B cell (primary cell): Measurements from ENCODE around the gene BID. TPM values are rescaled to one million over a fixed set of nuclear protein-coding genes. Genes with fewer than 3 reads are reported as not detected.

ENCODE experiments used
- ATAC-seq: fragments of 200-7000 bp; cut with Tn5 transposase; one replicate; pipeline ENCODE4 v1.10.0; 2021; ENCODE audit warnings: low read depth, mild to moderate bottlenecking, moderate number of reproducible peaks, moderate library complexity
- CTCF ChIA-PET: fragments of 350-600 bp; sonication (Branson Sonifier 250); formaldehyde crosslinking; loops from one replicate; lab custom pipeline; 2021; ENCODE audit warnings: antibody characterized with exemption, inconsistent platforms; lab: Charles Lee
- POLR2A ChIA-PET: fragments of 350-600 bp; sonication (Branson Sonifier 250); formaldehyde crosslinking; loops from one replicate; lab custom pipeline; 2021; ENCODE audit warnings: antibody characterized with exemption; lab: Charles Lee
- DNase-seq: peaks from one replicate; pipeline ENCODE4 v3.0.0; 2013
- H2AFZ ChIP-seq: 2 replicates; pipeline ENCODE4 v1.6.1; 2012; ENCODE audit warnings: mild to moderate bottlenecking, low read depth, low read length; ENCODE audit not compliant: insufficient read depth, poor library complexity, severe bottlenecking
- H3K27ac ChIP-seq, 2 donors: 1 replicate in 1 of 2; 2 replicates in 1 of 2; pipeline ENCODE4 v1.5.1; 2012 to 2013; ENCODE audit warnings: low read length in 2 of 2, mild to moderate bottlenecking in 2 of 2, moderate library complexity in 1 of 2
- H3K27me3 ChIP-seq, 4 experiments: fragments of 200-600 bp in 1 of 4; sonication (generic) in 1 of 4; replicated peaks in 1 of 4; 1 replicate in 2 of 4; 2 replicates in 2 of 4; pipeline versions ENCODE4 v1.6.1 to v1.7.0; 2013 to 2016; ENCODE audit warnings: low read length in 3 of 4, mild to moderate bottlenecking in 2 of 4, mixed read lengths in 1 of 4, moderate library complexity in 1 of 4; ENCODE audit not compliant: insufficient read depth in 4 of 4, control insufficient read depth in 3 of 4; ENCODE audit errors: control extremely low read depth in 1 of 4
- H3K36me3 ChIP-seq, 2 experiments: replicated peaks in 1 of 2; 1 replicate in 1 of 2; 2 replicates in 1 of 2; pipeline versions ENCODE4 v1.6.1 to v1.7.1; 2013; ENCODE audit warnings: low read length in 1 of 2; ENCODE audit not compliant: insufficient read depth in 2 of 2, control insufficient read depth in 1 of 2; ENCODE audit errors: control extremely low read depth in 1 of 2, extremely low read depth in 1 of 2
- H3K4me1 ChIP-seq, 2 donors: fragments of 200-600 bp in 1 of 2; sonication (generic) in 1 of 2; 1 replicate in 1 of 2; 2 replicates in 1 of 2; pipeline versions ENCODE4 v1.5.1 to v1.6.1; 2013 to 2017; ENCODE audit warnings: low read length in 2 of 2; ENCODE audit not compliant: control insufficient read depth in 2 of 2, insufficient read depth in 2 of 2
- H3K4me2 ChIP-seq: replicated peaks from 2 replicates; pipeline ENCODE3; 2012; ENCODE audit warnings: mild to moderate bottlenecking, low read depth, low read length; ENCODE audit not compliant: poor library complexity, severe bottlenecking
- H3K4me3 ChIP-seq, 5 experiments: fragments of 200-600 bp in 1 of 5; sonication (generic) in 1 of 5; 1 replicate in 3 of 5; 2 replicates in 2 of 5; pipeline versions ENCODE4 v1.5.1 to v1.7.0; 2011 to 2016; ENCODE audit warnings: low read length in 4 of 5, mild to moderate bottlenecking in 4 of 5, low read depth in 2 of 5, control low read depth in 1 of 5, moderate library complexity in 1 of 5; ENCODE audit not compliant: insufficient read depth in 1 of 5; ENCODE audit errors: control extremely low read depth in 1 of 5, extremely low read depth in 1 of 5
- H3K79me2 ChIP-seq: fragments of 200-600 bp; sonication (generic); one replicate; pipeline ENCODE4 v1.6.0; 2016; ENCODE audit warnings: low read length; ENCODE audit not compliant: control insufficient read depth, insufficient read depth
- H3K9ac ChIP-seq: fragments of 200-600 bp; sonication (generic); 2 replicates; pipeline ENCODE4 v1.6.1; 2017; ENCODE audit warnings: mild to moderate bottlenecking, low read length, moderate library complexity
- H3K9me3 ChIP-seq, 3 donors: one replicate each; pipeline versions ENCODE4 v1.6.1 to v1.7.1; 2013; ENCODE audit warnings: low read length in 2 of 3; ENCODE audit not compliant: control insufficient read depth in 2 of 3, insufficient read depth in 1 of 3; ENCODE audit errors: control extremely low read depth in 1 of 3
- H4K20me1 ChIP-seq: 2 replicates; pipeline ENCODE4 v1.6.0; 2012; ENCODE audit warnings: mild to moderate bottlenecking, low read length; ENCODE audit not compliant: insufficient read depth, control insufficient read depth, poor library complexity, severe bottlenecking
- H3K27ac Mint-ChIP-seq: one replicate; pipeline ENCODE4 v1.8.0; 2021; ENCODE audit warnings: mixed read lengths
- H3K27me3 Mint-ChIP-seq: one replicate; pipeline ENCODE4 v1.8.0; 2021; ENCODE audit warnings: mixed read lengths
- H3K4me1 Mint-ChIP-seq: one replicate; pipeline ENCODE4 v1.8.0; 2021; ENCODE audit warnings: mixed read lengths
- H3K4me3 Mint-ChIP-seq: one replicate; pipeline ENCODE4 v1.8.0; 2021; ENCODE audit warnings: mixed read lengths
- H3K9me3 Mint-ChIP-seq: one replicate; pipeline ENCODE4 v1.8.0; 2022; ENCODE audit warnings: mixed read lengths; ENCODE audit not compliant: insufficient read depth
- CTCF ChIP-seq: fragments of 200-600 bp; IDR thresholded peaks from one replicate; pipeline ENCODE4 v1.8.0; 2022; ENCODE audit warnings: antibody characterized with exemption, mild to moderate bottlenecking
- EZH2 ChIP-seq: IDR thresholded peaks from 2 replicates; pipeline ENCODE4 v1.6.1; 2012; ENCODE audit warnings: borderline replicate concordance, low read depth, mild to moderate bottlenecking, moderate library complexity, low read length; ENCODE audit not compliant: insufficient read depth, poor library complexity, severe bottlenecking
- WGBS: methylation state at CpG from one replicate; pipeline ENCODE4 v1.1.5; 2013; ENCODE audit warnings: missing lambda C conversion rate; ENCODE audit not compliant: insufficient coverage; 5-methylcytosine and 5-hydroxymethylcytosine counted together
- intact Hi-C: fragments of 100-400 bp; cut with micrococcal nuclease; formaldehyde crosslinking; loops from one replicate; pipeline ENCODE4 v1.10.0; 2022
- polyA plus RNA-seq: library from polyadenylated mRNA; depleted of rRNA; stranded (reverse); fragments of >200 nt; gene quantifications from 2 replicates; pipeline ENCODE4 v1.2.3, GENCODE V29; 2012
- total RNA-seq, 2 donors: library from RNA; stranded (reverse); fragments of 120-200 nt in 1 of 2; gene quantifications; 1 replicate in 1 of 2; 2 replicates in 1 of 2; pipeline versions ENCODE4 v1.2.3 to v1.2.4, GENCODE V29; 2013 to 2022

The BID gene
- total and polyA plus RNA-seq, 2 donors (not counting 1 experiment from before 2014, with no cell fraction given), result 17.5 to 23.3 TPM

GRCh38 chr22:17719911-17720310 is 54.4 kb downstream of the BID start:
- no peaks in the 10 kb centered on the region for H3K9me3 ChIP-seq
- Mint-ChIP-seq H3K27me3 (no peaks in the 10 kb centered on the region), H3K27ac (no peak overlapping the region), H3K4me3 (no peak overlapping the region), H3K4me1 (peaks cover 6% of the 10 kb centered on the region), H3K9me3 (no peaks in the 10 kb centered on the region)
- peaks cover 3% of the 10 kb centered on the region in 2 experiments for H3K36me3 ChIP-seq
- intact Hi-C loops, result no loop called here
- no peak for ATAC-seq
- H3K27ac ChIP-seq, result no peak overlapping the region
- ChIA-PET CTCF (no interaction called here), POLR2A (no interaction called here)
- DNase-seq, result no peak
- no CpG with 5 or more reads among the region's 5 CpGs for WGBS
- no peak overlapping the region for H2AFZ ChIP-seq
- H3K4me1 ChIP-seq, result no peaks in the 10 kb centered on the region
- H3K79me2 ChIP-seq, result no peaks in the 10 kb centered on the region
- no peak overlapping the region for H3K4me3 ChIP-seq
- no peaks in the 10 kb centered on the region for H4K20me1 ChIP-seq
- H3K27me3 ChIP-seq, result no peaks in the 10 kb centered on the region
- H3K9ac ChIP-seq, result no peak overlapping the region
- H3K4me2 ChIP-seq, result no peak overlapping the region
- TF ChIP-seq EZH2 (no peak), CTCF (no peak)

- Histone ChIP-seq H3K4me1 (no peaks in the 10 kb centered on the region), H3K4me2 (no peak overlapping the region), H3K36me3 (peaks cover 3% of the 10 kb centered on the region in 2 experiments), H3K27ac (no peak overlapping the region), H3K27me3 (no peaks in the 10 kb centered on the region), H3K9ac (no peak overlapping the region), H3K9me3 (no peaks in the 10 kb centered on the region), H3K79me2 (no peaks in the 10 kb centered on the region), H2AFZ (no peak overlapping the region), H3K4me3 (no peak overlapping the region), H4K20me1 (no peaks in the 10 kb centered on the region)
- H3K27me3 Mint-ChIP-seq, result no peaks in the 10 kb centered on the region
- CTCF ChIA-PET, result no interaction called here
- ATAC-seq (no peak), DNase-seq (no peak)
- TF ChIP-seq EZH2 (no peak), CTCF (no peak)
- H3K4me1 Mint-ChIP-seq, result no peaks in the 10 kb centered on the region
- POLR2A ChIA-PET, result no interaction called here
- WGBS, result 100% methylated on average over 3 of the region's 4 CpGs
- no peak overlapping the region for H3K27ac Mint-ChIP-seq
- no peak overlapping the region for H3K4me3 Mint-ChIP-seq
- intact Hi-C loops, result no loop called here
- H3K9me3 Mint-ChIP-seq, result no peaks in the 10 kb centered on the region
Measured at GRCh38 chr22:17717708-17718107, 56.6 kb downstream of the BID start.
